RPMI7951 (cell line): ENCODE results near the gene ZBTB49. TPM values are rescaled to one million over a fixed set of nuclear protein-coding genes. Genes with fewer than 3 reads are reported as not detected.
"Not testable (repeated sequence)": the region's sequence is repeated elsewhere in the genome, so short reads cannot be mapped to it uniquely, and the experiment has no call there.

Source experiments
- DNase-seq: peaks from one replicate; pipeline ENCODE4 v3.0.0-alpha.2; 2012; ENCODE audit warnings: low read depth
- total RNA-seq: library from RNA; depleted of rRNA; stranded (reverse); fragments of >200 nt; shearing (Covaris generic); gene quantifications from 2 replicates; pipeline ENCODE4 v1.2.3, GENCODE V29; 2014

The ZBTB49 gene
- total RNA-seq, 1 experiment from 2014 or later, result 2.8 TPM

DNA sequence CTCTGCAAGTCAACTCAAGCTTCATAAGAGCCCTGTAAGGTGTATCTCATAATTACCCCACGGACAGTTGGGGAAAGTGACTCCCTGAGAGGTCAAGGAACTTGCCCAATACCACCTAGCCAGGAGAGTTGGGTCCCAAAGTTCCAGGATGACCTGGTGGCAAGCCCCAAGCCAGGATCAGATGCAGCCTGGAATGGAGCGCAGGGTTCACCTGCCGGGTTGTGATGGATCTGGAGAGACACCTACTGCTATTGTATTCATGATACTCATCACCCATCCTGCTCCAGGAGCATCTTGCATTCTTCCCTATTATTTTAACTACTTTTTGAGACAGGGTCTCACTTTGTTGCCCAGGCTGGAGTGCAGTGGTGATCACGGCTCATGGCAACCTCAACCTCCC, 36.1 kb downstream of the ZBTB49 start:
- no peak for DNase-seq

GRCh38 chr4:4327652-4328121, 37.6 kb downstream of the ZBTB49 start:
- no peak for DNase-seq

DNA sequence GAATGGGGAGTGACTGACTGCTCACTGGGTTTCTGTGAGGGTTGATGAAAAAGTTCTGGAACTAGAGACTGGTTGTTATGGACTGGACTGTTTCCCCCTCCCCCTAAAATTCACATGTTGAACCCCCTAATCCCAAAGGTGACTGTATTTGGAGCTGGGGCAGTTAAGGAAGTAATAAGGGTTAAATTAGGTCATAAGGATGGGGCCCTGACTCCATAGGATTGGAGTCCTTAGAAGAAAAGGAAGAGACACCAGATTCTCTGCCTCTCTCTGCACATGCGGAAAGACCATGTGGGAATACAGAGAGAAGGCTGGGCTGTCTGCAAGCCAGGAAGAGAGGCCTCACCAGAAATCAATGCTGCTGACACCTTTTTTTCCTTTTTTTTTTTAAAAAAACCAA, 38.2 kb downstream of the ZBTB49 start:
- DNase-seq, result no peak

DNA sequence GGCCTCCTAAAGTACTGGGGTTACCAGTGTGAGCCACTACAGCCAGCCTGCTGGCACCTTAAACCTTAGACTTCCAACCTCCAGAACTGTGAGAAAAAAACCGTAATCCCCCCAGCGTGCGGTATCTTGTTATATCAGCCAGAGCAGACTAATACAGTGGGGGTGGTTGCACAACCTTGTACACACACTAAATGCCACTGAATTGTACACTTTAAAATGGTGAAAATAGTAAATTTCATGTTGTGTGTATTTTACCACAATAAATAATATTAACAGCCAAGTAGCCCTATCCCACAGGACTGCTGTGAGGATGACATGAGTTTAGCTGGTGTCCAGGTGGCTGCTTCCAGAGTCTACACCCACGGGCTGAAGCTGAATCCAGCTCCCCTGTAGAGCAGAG, 38.8 kb downstream of the ZBTB49 start:
- no peak for DNase-seq

GRCh38 chr4:4329496-4329895, 39.4 kb downstream of the ZBTB49 start:
- DNase-seq, result no peak

DNA sequence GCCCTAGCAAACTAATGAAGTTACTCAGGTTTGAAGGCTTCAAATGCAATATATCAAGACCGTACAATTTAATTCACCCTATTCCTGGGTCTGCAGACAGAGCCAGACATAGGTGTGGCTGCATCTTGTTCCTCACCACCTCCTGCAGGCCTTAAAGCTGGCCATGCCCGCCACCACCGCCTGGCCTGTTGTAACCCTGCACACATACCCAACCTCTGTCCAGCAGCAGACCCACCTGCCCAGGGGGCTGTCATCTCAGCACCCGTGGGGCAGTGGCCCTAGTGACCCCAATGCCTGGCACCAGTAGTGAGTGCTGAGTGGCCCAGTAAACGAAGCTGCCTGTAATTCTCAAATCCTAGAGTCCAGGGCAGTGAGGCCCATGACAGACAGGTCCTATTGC, 40.7 kb downstream of the ZBTB49 start:
- DNase-seq, result no peak

GRCh38 chr4:4332529-4332928, 42.5 kb downstream of the ZBTB49 start:
- no peak for DNase-seq

- DNase-seq, result peak; percentile 95
These were observed 43.2 kb downstream of the ZBTB49 start for GRCh38 chr4:4333265-4333706.

GRCh38 chr4:4334798-4335520, 44.9 kb downstream of the ZBTB49 start:
- DNase-seq, result peak; percentile 43

DNA sequence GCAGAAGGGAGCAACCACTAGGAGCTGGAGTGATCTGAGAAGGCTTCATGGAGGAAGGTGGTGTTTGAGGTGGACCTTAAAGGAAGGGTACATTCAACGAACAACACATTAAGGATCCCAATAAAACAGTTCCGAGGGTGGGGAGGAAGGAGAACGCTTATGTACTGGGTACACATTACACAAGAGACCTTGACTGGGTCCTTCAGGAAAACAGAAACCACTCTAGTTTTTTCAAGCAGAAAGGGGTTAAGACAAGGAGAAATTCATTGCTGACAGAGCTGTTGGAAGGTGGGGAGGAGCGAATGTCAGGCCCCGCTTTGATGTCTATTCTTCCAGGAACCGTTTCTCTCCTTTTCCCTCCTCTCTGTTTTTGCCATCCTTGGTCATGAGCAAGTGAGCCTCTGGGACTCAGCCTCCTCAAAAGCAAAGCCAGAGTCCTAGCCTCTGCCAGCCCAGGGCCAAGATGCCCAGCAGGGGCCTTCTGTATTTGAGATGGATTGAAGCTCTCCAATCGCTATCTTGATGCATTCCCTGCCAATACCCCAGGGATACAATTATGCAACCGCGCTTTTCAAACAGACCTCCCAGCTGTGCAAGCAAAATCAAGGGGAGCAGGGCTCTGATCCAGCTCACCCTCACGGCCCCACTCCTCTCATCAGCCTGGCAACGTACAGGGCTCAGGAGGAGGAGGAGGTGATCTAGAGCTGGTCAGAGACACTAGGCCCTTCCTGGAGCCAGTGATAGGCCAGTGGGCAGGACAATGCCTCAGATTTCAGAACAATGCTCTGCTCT, 48.4 kb downstream of the ZBTB49 start:
- DNase-seq, result no peak

DNA sequence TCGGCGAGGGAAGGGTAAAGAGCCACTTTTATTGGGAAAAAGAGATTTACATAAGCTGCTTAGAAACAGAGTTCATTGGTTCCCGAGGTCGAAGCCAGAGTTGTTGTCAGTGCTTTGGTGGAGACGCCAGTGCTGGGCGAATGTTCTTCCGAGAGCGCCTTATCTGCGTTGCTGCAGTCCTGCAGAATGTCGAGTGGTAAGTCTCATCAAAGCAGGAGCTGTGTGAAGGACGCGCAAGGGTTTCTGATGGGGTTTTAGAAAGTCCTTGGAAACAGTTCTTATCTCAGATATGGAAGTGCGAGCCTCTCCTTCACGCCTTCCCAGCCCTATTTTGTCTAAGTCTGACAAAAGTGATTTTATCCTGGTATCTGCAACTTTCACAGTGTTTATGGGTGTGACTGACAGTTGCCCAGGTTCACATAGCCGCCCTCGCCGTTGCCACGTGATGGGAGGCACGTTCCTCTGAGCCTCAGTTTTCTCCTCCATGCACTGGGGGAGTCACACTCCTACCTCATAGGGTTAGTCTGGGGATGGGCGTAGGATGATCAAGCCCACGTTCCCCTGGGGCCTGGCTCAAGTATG, 49.5 kb downstream of the ZBTB49 start:
- no peak for DNase-seq

- no peak for DNase-seq
These were observed 52.0 kb downstream of the ZBTB49 start for GRCh38 chr4:4341861-4342650.

GRCh38 chr4:4343038-4343437, 53.0 kb downstream of the ZBTB49 start:
- DNase-seq, result no peak

GRCh38 chr4:4344915-4345527, 55.0 kb downstream of the ZBTB49 start:
- no peak for DNase-seq

- DNase-seq, result no peak
These were observed 57.5 kb downstream of the ZBTB49 start for GRCh38 chr4:4347585-4347984.

- not testable (repeated sequence) for DNase-seq
These were observed 58.5 kb downstream of the ZBTB49 start for GRCh38 chr4:4348585-4348984.

- DNase-seq, result no peak
These were observed 59.8 kb downstream of the ZBTB49 start for GRCh38 chr4:4349867-4350266.

GRCh38 chr4:4350909-4351308, 60.9 kb downstream of the ZBTB49 start:
- no peak for DNase-seq

GRCh38 chr4:4355302-4355701, 65.3 kb downstream of the ZBTB49 start:
- DNase-seq, result no peak

GRCh38 chr4:4356106-4357041, 66.3 kb downstream of the ZBTB49 start:
- no peak for DNase-seq
